ELR (cell line): ENCODE data around the gene BNIP3.
"Not testable (repeated sequence)": the region's sequence is repeated elsewhere in the genome, so short reads cannot be mapped to it uniquely, and the experiment has no call there.

ENCODE experiments used
- DNase-seq: peaks from one replicate; pipeline ENCODE4 v3.0.0-alpha.2; 2015; ENCODE audit warnings: low read depth

The BNIP3 gene

GRCh38 chr10:131977323-131978096 lies 4.2 kb downstream of the BNIP3 start:
- DNase-seq, result no peak

GRCh38 chr10:131975796-131976195 lies 5.9 kb downstream of the BNIP3 start:
- no peak for DNase-seq

GRCh38 chr10:131975003-131975402 lies 6.7 kb downstream of the BNIP3 start:
- no peak for DNase-seq

- no peak for DNase-seq
These were observed 7.5 kb downstream of the BNIP3 start for GRCh38 chr10:131974034-131974817.

GRCh38 chr10:131973160-131973951 lies 8.4 kb downstream of the BNIP3 start:
- DNase-seq, result no peak

- peak; percentile 18 for DNase-seq
These were observed 9.2 kb downstream of the BNIP3 start for GRCh38 chr10:131972474-131973071.

- DNase-seq, result no peak
These were observed 10.1 kb downstream of the BNIP3 start for GRCh38 chr10:131971591-131971990.

GRCh38 chr10:131970946-131971345 lies 10.8 kb downstream of the BNIP3 start:
- DNase-seq, result no peak

GRCh38 chr10:131968949-131969348 lies 12.8 kb downstream of the BNIP3 start:
- no peak for DNase-seq

- no peak for DNase-seq
These were observed 17.4 kb downstream of the BNIP3 start for GRCh38 chr10:131964298-131964697.

- DNase-seq, result no peak
These were observed 17.9 kb downstream of the BNIP3 start for GRCh38 chr10:131963811-131964210.

GRCh38 chr10:131963350-131963749 lies 18.4 kb downstream of the BNIP3 start:
- DNase-seq, result no peak

- peak; percentile 54 for DNase-seq
These were observed 19.7 kb downstream of the BNIP3 start for GRCh38 chr10:131961777-131962662.

- DNase-seq, result no peak
These were observed 20.5 kb downstream of the BNIP3 start for GRCh38 chr10:131961047-131961776.

GRCh38 chr10:131960631-131961046 lies 21.1 kb downstream of the BNIP3 start:
- DNase-seq, result no peak

GRCh38 chr10:131959841-131960240 lies 21.9 kb downstream of the BNIP3 start:
- no peak for DNase-seq

- no peak for DNase-seq
These were observed 26.0 kb downstream of the BNIP3 start for GRCh38 chr10:131955591-131956340.

- no peak for DNase-seq
These were observed 27.3 kb downstream of the BNIP3 start for GRCh38 chr10:131954356-131954965.

- DNase-seq, result not testable (repeated sequence)
These were observed 31.8 kb downstream of the BNIP3 start for GRCh38 chr10:131949908-131950307.
